ENCODE data around the gene GADD45GIP1.
A peak's percentile ranks its signal among the peaks of the same experiment; 100 is the strongest.

GRCh38 chr19:12933287-12934072 is 23.5 kb downstream of the GADD45GIP1 start, which contains the start of gene FARSA:
- TF ChIP-seq, protein P1, sequence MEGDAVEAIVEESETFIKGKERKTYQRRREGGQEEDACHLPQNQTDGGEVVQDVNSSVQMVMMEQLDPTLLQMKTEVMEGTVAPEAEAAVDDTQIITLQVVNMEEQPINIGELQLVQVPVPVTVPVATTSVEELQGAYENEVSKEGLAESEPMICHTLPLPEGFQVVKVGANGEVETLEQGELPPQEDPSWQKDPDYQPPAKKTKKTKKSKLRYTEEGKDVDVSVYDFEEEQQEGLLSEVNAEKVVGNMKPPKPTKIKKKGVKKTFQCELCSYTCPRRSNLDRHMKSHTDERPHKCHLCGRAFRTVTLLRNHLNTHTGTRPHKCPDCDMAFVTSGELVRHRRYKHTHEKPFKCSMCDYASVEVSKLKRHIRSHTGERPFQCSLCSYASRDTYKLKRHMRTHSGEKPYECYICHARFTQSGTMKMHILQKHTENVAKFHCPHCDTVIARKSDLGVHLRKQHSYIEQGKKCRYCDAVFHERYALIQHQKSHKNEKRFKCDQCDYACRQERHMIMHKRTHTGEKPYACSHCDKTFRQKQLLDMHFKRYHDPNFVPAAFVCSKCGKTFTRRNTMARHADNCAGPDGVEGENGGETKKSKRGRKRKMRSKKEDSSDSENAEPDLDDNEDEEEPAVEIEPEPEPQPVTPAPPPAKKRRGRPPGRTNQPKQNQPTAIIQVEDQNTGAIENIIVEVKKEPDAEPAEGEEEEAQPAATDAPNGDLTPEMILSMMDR (IDR thresholded peaks at IDR 0.05; ENCODE audit: low read depth, low read length) = no peak
- TF ChIP-seq POLR2A (IDR thresholded peaks at IDR 0.05; ENCODE audit: extremely low read depth, insufficient read length) (peak; percentile 93), MYC (IDR thresholded peaks at IDR 0.05; ENCODE audit: low read depth, low read length) (peak; percentile 92), MAX (IDR thresholded peaks at IDR 0.05; ENCODE audit: low read depth, low read length) (peak; percentile 78)

Measured in NB4 (cell line).